ENCODE data around the gene GXYLT2. TPM values are rescaled to one million over a fixed set of nuclear protein-coding genes. Genes with fewer than 3 reads are reported as not detected.

The GXYLT2 gene
- total RNA-seq, 3 donors from 2014 or later (not counting 1 experiment from before 2014, with no cell fraction given): not detected

DNA sequence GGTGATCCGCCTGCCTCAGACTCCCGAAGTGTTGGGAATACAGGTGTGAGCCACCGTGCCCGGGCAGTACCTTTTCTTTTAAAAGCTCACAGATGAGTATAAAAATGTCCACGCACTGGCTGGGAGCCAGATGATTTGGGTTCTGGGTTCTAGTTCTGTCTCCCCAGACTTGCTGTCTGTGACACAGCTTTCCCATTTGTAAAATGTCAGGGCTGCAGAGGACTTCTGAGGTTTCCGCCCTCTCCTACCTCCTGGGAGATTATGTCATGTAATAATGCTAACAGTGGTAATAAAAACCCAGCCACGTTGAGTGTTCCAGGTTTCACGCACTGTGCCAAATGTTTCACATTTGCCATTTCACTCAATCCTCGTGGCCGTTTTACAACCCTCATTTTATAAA is 107.5 kb downstream of the GXYLT2 start:
- ATAC-seq: no peak
- WGBS (ENCODE audit: insufficient coverage): 97% methylated on average over 10 of the region's 10 CpGs

DNA sequence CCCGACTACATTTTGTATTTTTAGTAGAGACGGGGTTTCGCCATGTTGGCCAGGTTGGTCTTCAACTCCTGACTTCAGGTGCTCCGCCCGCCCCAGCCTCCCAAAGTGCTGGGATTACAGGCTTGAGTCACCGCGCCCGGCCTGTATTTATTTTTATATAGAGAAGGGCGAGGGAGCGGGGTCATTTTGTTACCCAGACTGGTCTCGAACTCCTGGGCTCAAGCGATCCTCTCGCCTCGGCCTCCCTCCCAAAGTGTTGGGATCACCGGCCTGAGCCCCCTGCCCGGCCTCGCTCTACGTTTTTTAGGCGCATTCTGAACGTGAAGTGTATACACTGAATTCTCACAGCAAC is 108.3 kb downstream of the GXYLT2 start:
- WGBS (ENCODE audit: insufficient coverage): 94% methylated on average over 20 of the region's 20 CpGs
- Histone ChIP-seq H3K4me1 (ENCODE audit: control insufficient read depth, insufficient read depth, low read length) (peaks cover 17% of the 10 kb centered on the region), H3K27ac (ENCODE audit: low read length) (peak overlapping the region; percentile 97), H3K4me3 (ENCODE audit: low read length) (peak overlapping the region; percentile 97), H3K9me3 (ENCODE audit: control insufficient read depth, insufficient read depth, low read length) (no peaks in the 10 kb centered on the region), H3K36me3 (ENCODE audit: control insufficient read depth, insufficient read depth, low read length) (peaks cover 11% of the 10 kb centered on the region), H3K27me3 (ENCODE audit: control insufficient read depth, insufficient read depth, low read length) (no peaks in the 10 kb centered on the region)
- H3K4me3 Mint-ChIP-seq: peak overlapping the region; percentile 88
- no peaks in the 10 kb centered on the region for H3K36me3 Mint-ChIP-seq
- intact Hi-C loops (cut with micrococcal nuclease): loop anchor here (10.0 kb wide), 2 partner anchors 59 to 551 kb away; partner anchors contain the start of gene RYBP
- peak overlapping the region; percentile 91 to 95 for H3K27ac Mint-ChIP-seq
- DNase-seq (no peak), ATAC-seq (no peak)
- H3K4me1 Mint-ChIP-seq: peaks cover 29 to 33% of the 10 kb centered on the region in 2 donors
- TF ChIP-seq, protein P1, sequence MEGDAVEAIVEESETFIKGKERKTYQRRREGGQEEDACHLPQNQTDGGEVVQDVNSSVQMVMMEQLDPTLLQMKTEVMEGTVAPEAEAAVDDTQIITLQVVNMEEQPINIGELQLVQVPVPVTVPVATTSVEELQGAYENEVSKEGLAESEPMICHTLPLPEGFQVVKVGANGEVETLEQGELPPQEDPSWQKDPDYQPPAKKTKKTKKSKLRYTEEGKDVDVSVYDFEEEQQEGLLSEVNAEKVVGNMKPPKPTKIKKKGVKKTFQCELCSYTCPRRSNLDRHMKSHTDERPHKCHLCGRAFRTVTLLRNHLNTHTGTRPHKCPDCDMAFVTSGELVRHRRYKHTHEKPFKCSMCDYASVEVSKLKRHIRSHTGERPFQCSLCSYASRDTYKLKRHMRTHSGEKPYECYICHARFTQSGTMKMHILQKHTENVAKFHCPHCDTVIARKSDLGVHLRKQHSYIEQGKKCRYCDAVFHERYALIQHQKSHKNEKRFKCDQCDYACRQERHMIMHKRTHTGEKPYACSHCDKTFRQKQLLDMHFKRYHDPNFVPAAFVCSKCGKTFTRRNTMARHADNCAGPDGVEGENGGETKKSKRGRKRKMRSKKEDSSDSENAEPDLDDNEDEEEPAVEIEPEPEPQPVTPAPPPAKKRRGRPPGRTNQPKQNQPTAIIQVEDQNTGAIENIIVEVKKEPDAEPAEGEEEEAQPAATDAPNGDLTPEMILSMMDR (IDR thresholded peaks at IDR 0.05): no peak
- no peaks in the 10 kb centered on the region for H3K27me3 Mint-ChIP-seq (ENCODE audit: low read depth in 2 of 2)
- no peaks in the 10 kb centered on the region for H3K9me3 Mint-ChIP-seq

More for the DNA sequence above, 107.5 kb downstream of the GXYLT2 start:
- intact Hi-C loops (cut with micrococcal nuclease): loop anchor here (10.0 kb wide), 2 partner anchors 59 to 551 kb away; partner anchors contain the start of gene RYBP
- Mint-ChIP-seq H3K9me3 (no peaks in the 10 kb centered on the region), H3K27ac (peak overlapping the region in 1 of 2 donors; percentile 91), H3K4me3 (peak overlapping the region; percentile 70), H3K4me1 (peaks cover 22 to 25% of the 10 kb centered on the region in 2 donors), H3K27me3 (ENCODE audit: low read depth in 2 of 2) (no peaks in the 10 kb centered on the region), H3K36me3 (no peaks in the 10 kb centered on the region)
- DNase-seq: no peak
- H3K27ac ChIP-seq (ENCODE audit: low read length): no peak overlapping the region
- H3K27me3 ChIP-seq (ENCODE audit: control insufficient read depth, insufficient read depth, low read length): no peaks in the 10 kb centered on the region
- H3K36me3 ChIP-seq (ENCODE audit: control insufficient read depth, insufficient read depth, low read length): peaks cover 8% of the 10 kb centered on the region
- TF ChIP-seq, protein P1 (IDR thresholded peaks at IDR 0.05): no peak
- H3K4me3 ChIP-seq (ENCODE audit: low read length): no peak overlapping the region
- H3K4me1 ChIP-seq (ENCODE audit: control insufficient read depth, insufficient read depth, low read length): peaks cover 17% of the 10 kb centered on the region
- H3K9me3 ChIP-seq (ENCODE audit: control insufficient read depth, insufficient read depth, low read length): no peaks in the 10 kb centered on the region

GRCh38 chr3:72996473-72997333 is 108.9 kb downstream of the GXYLT2 start, which contains the start of gene PPP4R2:
Gene PPP4R2 (plus strand): TSS chr3:72996811. CDS start chr3:72997038, 227 bp downstream.
- Histone ChIP-seq H3K27ac (ENCODE audit: low read length) (peak within 1 kb of the TSS; percentile 97), H3K4me3 (ENCODE audit: low read length) (peak within 1 kb of the TSS; percentile 97), H3K27me3 (ENCODE audit: control insufficient read depth, insufficient read depth, low read length) (no peaks in the 10 kb centered on the region), H3K4me1 (ENCODE audit: control insufficient read depth, insufficient read depth, low read length) (peaks cover 19% of the 10 kb centered on the region), H3K9me3 (ENCODE audit: control insufficient read depth, insufficient read depth, low read length) (no peaks in the 10 kb centered on the region), H3K36me3 (ENCODE audit: control insufficient read depth, insufficient read depth, low read length) (peaks cover 11% of the 10 kb centered on the region)
- DNase-seq (peak; percentile 93 to 97), ATAC-seq (peak; percentile 86 to 96 (median 89))
- Mint-ChIP-seq H3K36me3 (no peaks in the 10 kb centered on the region), H3K9me3 (no peaks in the 10 kb centered on the region), H3K27ac (peak within 1 kb of the TSS; percentile 91 to 95), H3K4me1 (peaks cover 35 to 38% of the 10 kb centered on the region in 2 donors), H3K27me3 (ENCODE audit: low read depth in 2 of 2) (no peaks in the 10 kb centered on the region), H3K4me3 (peak within 1 kb of the TSS; percentile 88)
- WGBS (ENCODE audit: insufficient coverage): 2% methylated on average over 64 of the region's 75 CpGs
- TF ChIP-seq, protein P1 (IDR thresholded peaks at IDR 0.05): no peak
- intact Hi-C loops (cut with micrococcal nuclease): loop anchor here (10.0 kb wide), 2 partner anchors 58 to 552 kb away; partner anchors contain the start of gene RYBP
